Hindlimb muscle (tissue), 1 donor: Measurements from ENCODE around the gene C15orf61. TPM values are rescaled to one million over a fixed set of nuclear protein-coding genes. Genes with fewer than 3 reads are reported as not detected.

Source experiments
- DNase-seq: peaks from one replicate; pipeline ENCODE4 v3.0.0-alpha.2; 2013
- polyA plus RNA-seq: library from polyadenylated mRNA; unstranded; fragments of 120-200 nt; gene quantifications from one replicate; pipeline ENCODE4 v1.2.1, GENCODE V29; 2013; ENCODE audit not compliant: insufficient read length

C15orf61 gene
- polyA plus RNA-seq, 1 donor = 8.7 TPM

GRCh38 chr15:67515090-67515489, 5.8 kb upstream of the C15orf61 start:
- DNase-seq = no peak

GRCh38 chr15:67515557-67515956, 5.4 kb upstream of the C15orf61 start:
- DNase-seq = no peak

- DNase-seq = peak; percentile 26
These were observed 456 bp upstream of the C15orf61 start for GRCh38 chr15:67520321-67521028.

GRCh38 chr15:67521783-67522568, 1.0 kb downstream of the C15orf61 start:
- DNase-seq = peak; percentile 31

- no peak for DNase-seq
These were observed 2.4 kb downstream of the C15orf61 start for GRCh38 chr15:67523330-67523729.

GRCh38 chr15:67524235-67524634, 3.3 kb downstream of the C15orf61 start:
- DNase-seq = no peak

GRCh38 chr15:67528513-67528912, 7.6 kb downstream of the C15orf61 start:
- no peak for DNase-seq

GRCh38 chr15:67531379-67531914, 10.5 kb downstream of the C15orf61 start:
- DNase-seq = no peak

GRCh38 chr15:67533873-67534272, 12.9 kb downstream of the C15orf61 start:
- no peak for DNase-seq

GRCh38 chr15:67534360-67534759, 13.4 kb downstream of the C15orf61 start:
- DNase-seq = no peak

- DNase-seq = no peak
These were observed 16.8 kb downstream of the C15orf61 start for GRCh38 chr15:67537771-67538170.

GRCh38 chr15:67542420-67543347, 21.8 kb downstream of the C15orf61 start, which contains the start of gene MAP2K5:
MAP2K5 (plus strand) TSS chr15:67542703; CDS start chr15:67543336, 633 bp downstream.
- peak; percentile 85 for DNase-seq

GRCh38 chr15:67543348-67543718, 22.4 kb downstream of the C15orf61 start:
- peak; percentile 4 for DNase-seq

GRCh38 chr15:67544475-67544874, 23.5 kb downstream of the C15orf61 start:
- DNase-seq = no peak

- no peak for DNase-seq
These were observed 24.9 kb downstream of the C15orf61 start for GRCh38 chr15:67545864-67546263.

- DNase-seq = no peak
These were observed 26.1 kb downstream of the C15orf61 start for GRCh38 chr15:67547064-67547463.

- no peak for DNase-seq
These were observed 26.9 kb downstream of the C15orf61 start for GRCh38 chr15:67547836-67548235.

- DNase-seq = peak; percentile 49
These were observed 27.4 kb downstream of the C15orf61 start for GRCh38 chr15:67548236-67548852.

GRCh38 chr15:67548862-67549651, 28.1 kb downstream of the C15orf61 start:
- DNase-seq = peak; percentile 15

- no peak for DNase-seq
These were observed 28.8 kb downstream of the C15orf61 start for GRCh38 chr15:67549736-67550135.

- no peak for DNase-seq
These were observed 29.6 kb downstream of the C15orf61 start for GRCh38 chr15:67550522-67550921.
